KMS-11 (cell line): ENCODE data around the gene TUBGCP2.

Experiments used
- H2AFZ ChIP-seq: fragments of 200-600 bp; sonication (generic); 2 replicates; pipeline ENCODE4 v1.6.1; 2016; ENCODE audit warnings: antibody characterized with exemption, mixed run types, low read depth
- H3K27ac ChIP-seq: fragments of 200-600 bp; sonication (generic); 2 replicates; pipeline ENCODE4 v1.6.1; 2016; ENCODE audit warnings: mild to moderate bottlenecking, mixed run types
- H3K27me3 ChIP-seq: fragments of 200-600 bp; sonication (generic); 2 replicates; pipeline ENCODE4 v1.6.1; 2017; ENCODE audit warnings: mild to moderate bottlenecking, low read depth, mixed run types, moderate library complexity; ENCODE audit not compliant: insufficient read depth
- H3K36me3 ChIP-seq: fragments of 200-600 bp; sonication (generic); 2 replicates; pipeline ENCODE4 v1.6.1; 2017; ENCODE audit warnings: mild to moderate bottlenecking, mixed run types; ENCODE audit not compliant: insufficient read depth
- H3K4me1 ChIP-seq: fragments of 200-600 bp; sonication (generic); 2 replicates; pipeline ENCODE4 v1.6.1; 2016; ENCODE audit warnings: mild to moderate bottlenecking, low read depth, mixed run types; ENCODE audit not compliant: poor library complexity, severe bottlenecking
- H3K4me2 ChIP-seq: fragments of 200-600 bp; sonication (generic); 2 replicates; pipeline ENCODE4 v1.7.0; 2016; ENCODE audit warnings: mild to moderate bottlenecking, mixed run types
- H3K4me3 ChIP-seq: fragments of 200-600 bp; sonication (generic); IDR thresholded peaks from 2 replicates; pipeline ENCODE4 v1.6.1; 2017; ENCODE audit warnings: low read depth, low read length, mixed read lengths; ENCODE audit not compliant: insufficient read depth
- H3K79me2 ChIP-seq: fragments of 200-600 bp; sonication (generic); 2 replicates; pipeline ENCODE4 v1.6.1; 2016; ENCODE audit warnings: low read depth, mixed run types; ENCODE audit not compliant: insufficient read depth
- H3K9ac ChIP-seq: fragments of 200-600 bp; sonication (generic); 2 replicates; pipeline ENCODE4 v1.6.1; 2016; ENCODE audit warnings: mild to moderate bottlenecking, mixed run types
- H4K20me1 ChIP-seq: fragments of 200-600 bp; sonication (generic); 2 replicates; pipeline ENCODE4 v1.6.1; 2016; ENCODE audit warnings: mild to moderate bottlenecking, mixed run types; ENCODE audit not compliant: insufficient read depth
- CTCF ChIP-seq: fragments of 200-600 bp; sonication (generic); conservative IDR thresholded peaks from 2 replicates; pipeline ENCODE4 v1.6.1; 2017; ENCODE audit warnings: low read depth, mild to moderate bottlenecking, antibody characterized with exemption, low read length, moderate library complexity, mixed read lengths

The TUBGCP2 gene

GRCh38 chr10:133318494-133319127 is 9.9 kb upstream of the TUBGCP2 start:
- Histone ChIP-seq H3K9ac (no peak overlapping the region), H3K4me2 (peak overlapping the region; percentile 18; the same call in 1 of the 2 replicates), H3K27me3 (no peaks in the 10 kb centered on the region), H4K20me1 (no peaks in the 10 kb centered on the region), H3K4me1 (peaks cover 5% of the 10 kb centered on the region), H3K36me3 (no peaks in the 10 kb centered on the region), H3K27ac (no peak overlapping the region), H3K4me3 (no peak overlapping the region), H2AFZ (peak overlapping the region; percentile 25; the same call in 1 of the 2 replicates), H3K79me2 (no peaks in the 10 kb centered on the region)
- peak; percentile 75 for TF ChIP-seq CTCF

GRCh38 chr10:133316732-133317131 is 8.1 kb upstream of the TUBGCP2 start:
- TF ChIP-seq CTCF: no peak
- Histone ChIP-seq H3K9ac (no peak overlapping the region), H3K27ac (no peak overlapping the region), H3K36me3 (no peaks in the 10 kb centered on the region), H4K20me1 (no peaks in the 10 kb centered on the region), H3K4me2 (no peak overlapping the region), H3K4me1 (peaks cover 5% of the 10 kb centered on the region), H3K79me2 (no peaks in the 10 kb centered on the region), H3K27me3 (no peaks in the 10 kb centered on the region), H3K4me3 (no peak overlapping the region), H2AFZ (no peak overlapping the region)

- peaks cover 5% of the 10 kb centered on the region for H3K4me1 ChIP-seq
- no peaks in the 10 kb centered on the region for H3K27me3 ChIP-seq
- no peak overlapping the region for H3K27ac ChIP-seq
- H3K4me3 ChIP-seq: no peak overlapping the region
- H3K79me2 ChIP-seq: no peaks in the 10 kb centered on the region
- no peak overlapping the region for H3K4me2 ChIP-seq
- no peaks in the 10 kb centered on the region for H3K36me3 ChIP-seq
- no peak overlapping the region for H3K9ac ChIP-seq
- H4K20me1 ChIP-seq: no peaks in the 10 kb centered on the region
- H2AFZ ChIP-seq: no peak overlapping the region
- no peak for TF ChIP-seq CTCF
Observed at GRCh38 chr10:133316266-133316665, 7.6 kb upstream of the TUBGCP2 start.

GRCh38 chr10:133315847-133316246 is 7.2 kb upstream of the TUBGCP2 start:
- Histone ChIP-seq H3K4me2 (no peak overlapping the region), H3K4me1 (peaks cover 5% of the 10 kb centered on the region), H3K27me3 (no peaks in the 10 kb centered on the region), H2AFZ (no peak overlapping the region), H3K27ac (no peak overlapping the region), H3K9ac (no peak overlapping the region), H4K20me1 (no peaks in the 10 kb centered on the region), H3K79me2 (no peaks in the 10 kb centered on the region), H3K36me3 (no peaks in the 10 kb centered on the region), H3K4me3 (no peak overlapping the region)
- TF ChIP-seq CTCF: no peak
